DMS114 treated with DMSO at 0.1 percent for 48 hours (cell line): ENCODE results near the gene GOLGA6L25.
"Not testable (repeated sequence)": the region's sequence is repeated elsewhere in the genome, so short reads cannot be mapped to it uniquely, and the experiment has no call there.

Source experiments
- DNase-seq: peaks from one replicate; lab custom pipeline; 2025; ENCODE audit not compliant: unreplicated experiment; lab: John Stamatoyannopoulos, UW

GOLGA6L25 gene, protein sequence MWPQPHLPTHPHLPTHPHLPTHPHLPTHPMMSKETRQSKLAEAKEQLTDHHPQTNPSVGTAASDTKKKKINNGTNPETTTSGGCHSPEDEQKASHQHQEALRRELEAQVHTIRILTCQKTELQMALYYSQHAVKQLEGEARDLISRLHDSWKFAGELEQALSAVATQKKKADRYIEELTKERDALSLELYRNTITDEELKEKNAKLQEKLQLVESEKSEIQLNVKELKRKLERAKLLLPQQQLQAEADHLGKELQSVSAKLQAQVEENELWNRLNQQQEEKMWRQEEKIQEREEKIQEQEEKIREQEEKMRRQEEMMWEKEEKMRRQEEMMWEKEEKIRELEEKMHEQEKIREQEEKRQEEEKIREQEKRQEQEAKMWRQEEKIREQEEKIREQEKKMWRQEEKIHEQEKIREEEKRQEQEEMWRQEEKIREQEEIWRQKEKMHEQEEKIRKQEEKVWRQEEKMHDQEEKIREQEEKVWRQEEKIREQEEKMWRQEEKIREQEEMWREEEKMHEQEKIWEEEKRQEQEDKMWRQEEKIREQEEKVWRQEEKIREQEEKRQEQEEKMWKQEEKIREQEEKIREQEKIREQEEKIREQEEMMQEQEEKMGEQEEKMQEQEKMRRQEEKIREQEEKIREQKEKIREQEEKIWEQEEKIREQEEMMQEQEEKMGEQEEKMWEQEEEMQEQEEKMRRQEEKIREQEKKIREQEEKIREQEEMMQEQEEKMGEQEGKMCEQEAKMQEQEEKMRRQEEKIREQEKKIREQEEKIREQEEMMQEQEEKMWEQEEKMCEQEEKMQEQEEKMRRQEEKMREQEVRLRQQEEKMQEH

DNA sequence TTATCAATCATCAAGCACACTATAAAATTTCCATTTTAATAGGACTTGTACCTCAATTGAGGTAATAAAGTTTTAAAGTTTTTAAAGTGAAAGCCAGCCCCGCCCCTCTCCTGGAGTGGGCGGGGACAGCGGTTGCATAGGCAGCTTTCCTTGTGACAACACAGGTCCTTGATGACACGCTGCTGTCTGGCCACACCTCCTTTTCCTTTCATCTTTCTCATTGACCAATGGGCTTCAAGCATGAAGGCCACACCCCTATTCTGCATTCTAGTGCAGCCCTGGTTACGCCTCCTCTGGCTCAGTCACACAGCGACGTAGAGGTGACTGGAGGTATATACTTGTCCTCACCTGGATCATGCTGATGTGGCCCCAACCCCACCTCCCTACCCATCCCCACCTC, at the start of gene GOLGA6L25:
GOLGA6L25 (plus strand) TSS at position 301 of the 400 bp plus-strand sequence; CDS start at position 362, 61 bp downstream.
- not testable (repeated sequence) for DNase-seq

DNA sequence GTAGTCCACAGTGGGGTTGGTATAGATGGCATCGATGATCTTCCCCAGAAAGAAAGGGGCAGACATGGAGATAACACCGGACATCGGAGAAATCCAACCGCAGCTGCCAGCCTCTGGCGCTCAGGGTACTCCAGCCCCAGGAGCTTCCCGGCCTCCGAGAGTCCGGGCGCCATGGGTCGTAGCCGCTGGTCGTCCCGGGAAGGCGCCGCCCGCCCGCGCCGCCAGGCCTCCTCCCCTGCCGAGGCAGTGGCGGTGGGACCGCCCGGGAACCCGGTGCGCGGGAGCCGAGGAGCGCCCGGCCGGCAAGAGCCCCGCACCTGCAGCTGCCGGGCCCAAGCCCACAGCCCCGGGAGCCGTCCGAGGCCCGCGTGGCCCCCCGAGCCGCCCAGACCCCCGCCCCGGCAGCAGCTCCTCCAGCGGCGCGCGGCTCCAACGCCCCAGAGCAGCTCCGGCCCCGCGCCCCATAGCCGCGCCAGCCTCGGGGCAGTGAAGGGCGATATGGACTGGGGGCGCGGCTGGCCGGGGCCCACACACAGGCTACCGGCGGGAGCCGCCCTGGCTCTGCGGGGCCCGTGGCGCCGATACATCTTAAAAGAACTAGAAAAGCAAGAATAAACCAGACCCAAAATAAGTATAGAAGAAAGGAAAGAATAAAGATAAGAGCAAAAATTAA, 45.0 kb upstream of the GOLGA6L25 start:
- not testable (repeated sequence) for DNase-seq

DNA sequence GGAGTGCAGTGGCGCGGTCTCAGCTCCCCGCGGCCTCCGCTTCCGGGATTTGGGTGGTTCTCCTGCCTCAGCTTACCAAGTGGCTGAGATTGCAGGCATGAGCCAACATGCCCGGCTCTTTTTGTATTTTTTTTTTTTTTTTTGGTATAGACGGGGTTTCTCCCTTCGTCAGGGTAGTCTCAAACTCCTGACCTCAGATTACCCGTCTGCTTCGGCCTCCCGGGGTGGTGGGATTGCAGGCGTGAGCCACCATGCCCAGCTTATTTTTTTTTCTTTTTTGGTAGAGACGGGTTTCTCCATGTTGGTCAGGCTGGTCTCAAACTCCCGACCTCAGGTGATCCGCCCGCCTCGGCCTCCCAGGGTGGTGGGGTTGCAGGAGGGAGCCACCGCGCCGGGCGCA, 39.2 kb upstream of the GOLGA6L25 start:
- not testable (repeated sequence) for DNase-seq

DNA sequence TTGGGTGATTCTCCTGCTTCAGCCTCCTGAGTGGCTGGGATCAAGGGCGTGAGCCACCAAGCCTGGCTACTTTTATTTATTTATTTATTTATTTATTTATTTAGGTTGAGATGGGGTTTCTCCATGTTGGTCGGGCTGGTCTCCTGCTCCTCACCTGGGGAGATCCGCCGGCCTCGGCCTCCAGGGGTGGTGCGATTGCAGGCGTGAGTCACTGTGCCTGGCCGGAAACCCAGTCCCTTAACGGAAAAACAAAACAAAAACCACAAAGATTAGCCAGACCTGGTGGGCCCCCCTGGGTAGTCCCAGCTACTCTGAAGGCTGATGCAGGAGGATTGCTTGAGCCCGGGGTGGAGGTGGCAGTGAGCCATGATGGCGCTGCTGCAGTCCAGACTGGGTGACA, 38.2 kb upstream of the GOLGA6L25 start:
- DNase-seq = not testable (repeated sequence)

DNA sequence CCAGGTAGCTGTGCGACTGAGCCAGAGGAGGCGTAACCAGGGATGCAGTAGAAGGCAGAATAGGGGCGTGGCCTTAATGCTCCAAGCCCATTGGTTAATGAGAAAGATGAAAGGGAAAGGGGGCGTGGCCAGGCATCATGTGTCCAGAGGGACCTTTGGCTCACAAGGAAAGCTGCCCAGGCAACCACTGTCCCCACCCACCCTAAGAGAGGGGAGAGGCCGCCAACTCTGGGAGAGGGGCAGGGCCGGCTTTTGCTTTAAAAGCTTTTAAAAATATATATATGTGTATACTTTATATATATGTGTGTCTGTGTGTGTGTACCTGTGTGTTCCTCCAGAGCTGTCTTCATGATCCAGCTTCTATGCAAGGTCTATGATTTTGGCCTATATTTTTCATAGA, 20.4 kb upstream of the GOLGA6L25 start, which contains the start of gene GOLGA8G:
GOLGA8G (minus strand) TSS at position 18 of the 400 bp plus-strand sequence. CDS start 62 bp downstream, outside the sequence.
- DNase-seq = not testable (repeated sequence)

DNA sequence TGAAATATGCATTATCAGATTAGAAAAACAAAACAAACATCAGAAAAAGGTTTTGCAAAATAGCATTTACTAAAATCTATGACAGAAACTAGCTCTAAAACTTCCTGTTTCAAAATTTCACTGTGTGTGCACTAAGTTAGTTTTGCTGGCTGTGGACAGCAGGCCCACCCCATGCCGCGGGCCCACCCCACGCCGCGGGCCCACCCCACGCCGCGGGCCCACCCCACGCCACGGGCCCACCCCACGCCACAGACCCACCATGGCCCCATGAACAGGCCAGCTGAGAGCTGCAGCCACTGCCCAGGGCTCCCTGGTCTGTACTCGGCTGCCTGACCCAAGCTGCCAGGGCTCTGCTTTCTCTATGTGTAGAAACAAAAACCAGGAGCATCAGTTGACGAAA, 20.0 kb downstream of the GOLGA6L25 start:
- DNase-seq = not testable (repeated sequence)

DNA sequence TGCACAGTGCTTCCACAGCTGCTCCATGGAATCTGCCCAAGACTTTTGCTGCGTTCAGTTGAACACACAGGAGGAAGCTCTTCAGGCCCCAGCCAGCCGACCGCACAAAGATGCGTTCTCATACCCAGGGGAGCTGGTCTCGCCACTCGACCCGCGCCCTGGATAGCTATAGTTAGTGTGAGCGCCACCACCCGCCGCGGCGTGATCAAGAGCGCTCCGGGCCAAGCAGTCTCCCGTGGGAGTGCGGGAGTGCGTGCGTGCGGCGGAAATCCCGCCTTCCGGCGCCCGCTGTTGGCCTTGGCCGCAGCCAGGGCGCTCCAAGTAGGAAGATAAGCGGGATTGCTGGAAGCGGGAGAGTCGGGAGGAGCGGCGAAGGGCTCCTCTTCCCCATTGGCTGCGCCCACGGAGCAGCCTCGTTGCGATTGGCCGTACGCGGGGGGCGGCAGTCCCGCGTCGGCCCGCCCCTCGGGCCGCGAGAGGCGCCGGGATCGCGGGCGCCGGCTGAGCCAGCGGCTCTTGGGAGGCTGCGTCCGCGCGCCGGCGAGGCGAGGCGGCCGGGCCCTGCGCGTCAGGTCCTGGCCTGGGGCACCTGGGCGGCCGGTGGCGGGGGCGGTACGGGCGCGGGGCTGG, 35.7 kb downstream of the GOLGA6L25 start:
- not testable (repeated sequence) for DNase-seq

DNA sequence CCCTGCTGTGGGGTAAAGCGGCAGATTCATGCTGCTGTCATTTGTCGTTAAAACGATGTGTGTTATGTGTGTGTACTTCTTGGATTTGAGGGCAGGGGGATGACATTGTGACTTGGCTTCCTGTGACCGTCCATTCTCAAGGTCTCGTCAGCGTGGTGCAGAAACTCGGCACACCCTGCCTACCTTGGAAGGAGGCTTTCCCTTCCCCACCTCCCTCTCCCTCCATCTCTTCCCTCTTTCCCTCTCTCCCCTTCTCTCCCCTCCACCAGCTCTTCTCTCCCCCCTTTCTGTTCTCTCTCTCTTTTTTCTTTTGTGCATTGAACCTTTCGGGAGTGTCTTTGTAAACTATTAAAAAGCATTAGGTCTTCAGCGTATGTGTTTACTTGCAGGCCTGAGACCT, 36.4 kb downstream of the GOLGA6L25 start:
- DNase-seq = not testable (repeated sequence)

DNA sequence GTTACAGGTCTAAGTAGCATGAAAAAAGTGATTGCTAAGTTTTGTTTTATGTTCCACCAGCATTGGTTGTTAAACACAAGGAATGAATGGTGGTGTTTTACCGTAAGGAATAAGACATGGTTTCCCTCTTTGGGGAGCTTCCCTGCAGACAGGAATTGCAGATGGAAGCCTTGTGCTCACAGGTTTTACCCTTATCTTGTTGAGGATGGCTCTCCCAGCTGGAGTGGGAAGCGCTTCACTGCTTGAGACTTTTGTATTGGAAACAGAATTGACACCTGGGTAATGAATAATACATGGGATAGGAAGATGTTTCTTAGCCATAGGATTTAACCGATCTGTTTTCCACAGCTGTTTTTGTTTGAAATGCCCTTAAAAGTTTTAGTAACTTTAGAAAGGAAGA, 39.0 kb downstream of the GOLGA6L25 start:
- DNase-seq = not testable (repeated sequence)

DNA sequence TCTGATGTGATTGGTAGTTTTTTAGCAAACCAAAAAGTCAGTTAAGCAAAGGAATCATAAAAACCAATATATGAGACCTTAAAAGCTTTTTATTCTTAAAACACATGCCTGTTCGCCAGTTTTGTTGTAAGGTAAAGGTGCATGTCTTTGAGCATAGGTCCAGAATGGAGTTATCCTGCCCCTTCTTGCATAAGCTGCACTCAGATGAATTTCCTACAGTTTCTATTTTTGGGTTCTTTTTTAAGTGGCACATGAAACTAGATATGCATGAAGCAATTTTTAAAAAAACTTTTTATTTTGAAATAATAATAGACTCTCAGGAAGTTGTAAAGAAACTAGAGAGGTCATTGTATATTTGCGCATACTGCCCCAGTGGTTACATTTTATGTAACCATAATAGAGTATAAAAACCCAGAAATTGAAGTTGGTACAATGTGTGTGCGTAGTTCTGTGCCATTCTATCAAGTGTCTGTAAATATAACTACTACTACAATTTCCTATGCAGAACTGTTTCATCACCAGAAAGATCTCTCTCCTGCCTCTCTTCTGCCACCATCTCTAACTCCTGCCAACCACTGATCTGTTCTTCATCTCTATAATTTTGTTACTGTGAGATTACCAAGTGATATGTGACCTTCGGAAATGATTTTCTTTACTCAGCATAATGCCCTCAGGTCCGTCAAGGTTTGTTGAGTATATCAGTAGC, 40.2 kb downstream of the GOLGA6L25 start:
- not testable (repeated sequence) for DNase-seq

DNA sequence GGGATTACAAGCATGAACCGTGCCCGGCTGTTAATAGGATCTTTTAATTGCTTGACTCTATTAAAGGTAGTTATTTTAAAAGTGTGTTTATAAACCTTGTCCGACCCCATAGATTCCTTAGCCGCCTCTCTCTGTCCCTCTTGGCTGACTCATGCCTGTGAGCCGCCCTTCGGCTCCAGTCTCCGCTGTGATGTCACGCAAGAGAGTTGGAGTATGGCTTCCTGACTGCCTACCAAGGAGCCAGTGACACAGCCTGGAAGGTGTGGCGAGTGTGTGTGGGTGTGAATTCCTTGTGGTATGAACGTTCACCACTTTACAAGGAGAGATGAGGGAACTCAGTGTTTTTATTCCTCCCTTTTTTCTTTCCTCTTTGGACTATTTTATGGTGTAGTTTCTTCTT, 44.1 kb downstream of the GOLGA6L25 start:
- not testable (repeated sequence) for DNase-seq

DNA sequence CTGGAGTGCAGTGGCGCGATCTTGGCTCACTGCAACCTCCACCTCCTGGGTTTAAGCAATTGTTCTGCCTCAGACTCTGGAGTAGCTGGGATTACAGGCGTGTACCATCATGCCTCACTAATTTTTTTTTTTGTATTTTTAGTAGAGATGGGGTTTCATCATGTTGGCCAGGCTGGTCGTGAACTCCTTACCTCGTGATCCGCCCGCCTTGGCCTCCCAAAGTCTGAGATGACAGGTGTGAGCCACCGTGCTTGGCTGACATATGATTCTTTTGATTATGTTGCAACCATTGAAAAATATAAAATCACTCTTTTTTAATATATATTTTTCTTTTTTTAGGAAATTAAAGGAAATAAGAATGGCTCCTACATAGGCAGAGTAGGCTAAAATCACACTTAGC, 44.8 kb downstream of the GOLGA6L25 start:
- not testable (repeated sequence) for DNase-seq

DNA sequence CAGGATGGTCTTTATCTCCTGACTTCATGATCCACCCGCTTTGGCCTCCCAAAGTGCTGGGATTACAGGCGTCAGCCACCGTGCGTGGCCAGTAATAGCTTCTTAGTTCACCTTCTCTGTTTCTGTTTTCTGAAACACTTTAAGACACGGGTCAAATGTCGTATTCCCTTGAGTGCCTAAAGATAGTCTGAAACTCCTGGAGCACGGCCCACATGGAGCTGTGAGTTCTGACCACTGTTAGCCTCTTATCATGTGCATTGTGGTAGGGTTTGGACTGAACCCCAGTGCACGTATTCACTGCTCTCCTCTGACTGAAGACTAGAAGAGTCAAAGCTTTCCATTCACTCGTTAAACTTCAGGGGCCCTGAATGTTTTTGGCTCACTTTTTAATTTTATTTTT, 48.8 kb downstream of the GOLGA6L25 start:
- DNase-seq = not testable (repeated sequence)
